NCI-H82 (cell line): ENCODE results near the gene TP53I3.
"Not testable (repeated sequence)": the region's sequence is repeated elsewhere in the genome, so short reads cannot be mapped to it uniquely, and the experiment has no call there.

ENCODE experiments used
- DNase-seq: peaks from one replicate; lab custom pipeline; 2025; lab: John Stamatoyannopoulos, UW

Gene TP53I3, protein sequence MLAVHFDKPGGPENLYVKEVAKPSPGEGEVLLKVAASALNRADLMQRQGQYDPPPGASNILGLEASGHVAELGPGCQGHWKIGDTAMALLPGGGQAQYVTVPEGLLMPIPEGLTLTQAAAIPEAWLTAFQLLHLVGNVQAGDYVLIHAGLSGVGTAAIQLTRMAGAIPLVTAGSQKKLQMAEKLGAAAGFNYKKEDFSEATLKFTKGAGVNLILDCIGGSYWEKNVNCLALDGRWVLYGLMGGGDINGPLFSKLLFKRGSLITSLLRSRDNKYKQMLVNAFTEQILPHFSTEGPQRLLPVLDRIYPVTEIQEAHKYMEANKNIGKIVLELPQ

GRCh38 chr2:24084386-24085199 lies at the start of gene TP53I3:
TP53I3 (minus strand) TSS chr2:24084834; CDS start chr2:24084326, 508 bp downstream.
- DNase-seq: peak; percentile 92

GRCh38 chr2:24132543-24132942 lies 47.9 kb upstream of the TP53I3 start:
- DNase-seq: no peak

DNA sequence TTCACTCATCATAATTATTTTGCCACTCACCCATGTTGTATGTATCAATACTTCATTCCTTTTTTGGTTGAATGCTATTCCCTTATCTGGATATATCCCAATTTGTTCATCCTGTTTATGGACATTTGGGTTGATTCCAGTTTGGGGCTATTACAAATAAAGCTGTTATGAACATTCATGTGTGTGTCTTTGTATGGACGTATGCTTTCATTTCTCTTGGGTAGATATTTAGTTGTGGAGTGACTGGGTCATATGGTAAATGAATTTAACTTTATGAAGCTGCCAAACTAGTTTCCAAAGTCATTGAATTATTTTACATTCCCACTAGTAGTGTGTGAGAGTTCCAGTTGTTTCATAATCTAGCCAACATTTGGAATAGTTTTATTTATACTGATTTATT lies 41.3 kb upstream of the TP53I3 start:
- DNase-seq: no peak

- peak; percentile 75 for DNase-seq
These were observed 39.4 kb upstream of the TP53I3 start for GRCh38 chr2:24123922-24124580.

DNA sequence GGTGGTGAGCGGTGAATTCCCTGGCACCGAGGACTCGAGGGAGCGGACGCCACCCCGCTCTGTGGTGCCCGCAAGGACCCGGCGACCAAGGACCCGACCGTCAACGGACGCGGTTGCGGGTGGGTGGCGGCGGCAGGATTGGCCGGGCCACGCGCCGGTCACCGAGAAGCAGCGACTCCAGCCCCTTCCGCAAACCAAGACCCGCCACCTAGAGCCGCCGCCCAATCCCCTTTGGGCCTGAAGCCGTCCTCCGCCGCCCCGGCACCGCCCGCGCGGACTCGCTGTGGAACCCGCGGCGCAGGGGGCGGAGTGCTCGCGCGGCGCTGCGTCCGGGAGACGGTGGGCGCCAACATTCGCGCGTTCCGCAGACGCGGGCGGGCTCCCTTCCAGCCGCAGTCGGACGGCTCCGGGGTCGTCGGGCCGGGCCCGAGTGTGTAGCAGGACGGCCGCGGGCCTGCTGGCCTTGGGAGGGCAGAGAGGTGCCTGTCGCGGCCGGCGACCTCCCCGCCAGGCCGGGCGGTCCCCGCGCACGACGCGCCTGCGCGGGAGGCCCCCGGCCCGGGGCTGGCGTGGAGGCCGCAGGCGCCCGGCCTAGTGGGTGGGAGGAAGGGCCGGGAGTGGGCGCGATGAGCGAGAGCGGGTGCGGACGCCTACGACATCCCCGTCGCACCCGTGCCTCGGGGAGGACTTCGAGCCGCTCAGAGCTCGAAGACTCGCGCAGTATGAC lies 38.7 kb upstream of the TP53I3 start, which contains the start of the genes FAM228B and PFN4:
FAM228B (plus strand) TSS at position 275 of the 727 bp plus-strand sequence. CDS start 893 bp downstream, outside the sequence.
PFN4 (minus strand) TSS at position 140 of the 727 bp plus-strand sequence. CDS start 799 bp downstream, outside the sequence.
- peak; percentile 93 for DNase-seq

GRCh38 chr2:24122366-24123194 lies 37.9 kb upstream of the TP53I3 start:
- DNase-seq: peak; percentile 18

DNA sequence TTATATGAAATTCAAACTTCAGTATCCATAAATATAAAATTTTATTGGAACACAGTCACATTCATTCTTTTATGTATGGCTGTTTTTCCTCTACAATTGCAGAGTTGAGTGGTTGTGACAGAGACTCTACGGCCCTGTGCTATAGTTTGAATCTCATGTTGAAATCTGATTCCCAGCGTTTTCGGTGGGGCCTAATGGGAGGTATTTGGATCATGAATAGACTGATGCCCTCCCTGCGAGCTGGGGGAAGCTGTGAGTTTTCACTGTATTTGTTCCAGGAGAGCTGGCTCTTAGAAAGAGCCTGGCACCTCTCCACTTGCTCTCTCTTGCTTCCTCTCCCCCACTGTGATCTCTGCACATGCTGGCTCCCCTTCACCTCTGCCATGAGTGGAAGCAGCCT lies 36.8 kb upstream of the TP53I3 start:
- DNase-seq: no peak

- DNase-seq: no peak
These were observed 36.4 kb upstream of the TP53I3 start for GRCh38 chr2:24121066-24121465.

DNA sequence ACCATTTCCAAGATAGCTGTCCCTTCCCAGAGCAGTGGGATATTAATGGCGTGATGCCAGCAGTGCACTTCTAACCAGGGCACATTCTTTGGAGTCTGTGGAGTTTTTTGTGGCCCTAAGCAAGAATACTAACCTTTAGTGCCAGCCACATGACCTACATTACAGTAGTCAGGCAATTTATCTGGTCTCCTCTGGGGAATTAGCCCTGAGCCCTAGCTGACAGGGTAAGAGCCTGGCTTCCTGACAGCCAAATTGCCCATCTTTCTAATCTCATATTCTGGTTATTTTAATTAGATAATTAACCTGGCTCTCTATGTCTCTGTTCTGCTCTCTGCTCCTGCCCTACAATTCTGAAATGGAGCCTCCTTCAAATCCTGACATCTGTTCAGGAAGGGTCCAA lies 33.3 kb upstream of the TP53I3 start:
- peak; percentile 86 for DNase-seq

DNA sequence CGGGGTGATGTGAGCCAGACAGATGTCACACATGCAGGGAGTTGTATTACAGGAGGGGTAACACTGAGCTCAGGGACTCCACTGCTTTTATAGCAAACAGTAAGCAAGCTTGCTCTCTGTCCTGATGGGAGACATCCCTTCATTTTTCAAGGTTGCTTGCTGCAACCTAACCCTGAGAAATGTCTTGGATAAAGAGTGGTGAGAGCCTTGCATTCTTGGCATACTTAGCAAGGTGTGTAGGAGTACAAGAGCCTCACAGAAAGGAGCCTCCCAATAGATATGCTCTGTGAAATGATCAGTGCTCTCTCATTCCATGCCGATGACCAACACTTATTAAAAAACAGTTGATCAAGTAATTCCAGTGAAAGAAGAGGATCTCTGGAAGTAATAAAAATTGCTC lies 30.4 kb upstream of the TP53I3 start:
- no peak for DNase-seq

- no peak for DNase-seq
These were observed 26.8 kb upstream of the TP53I3 start for GRCh38 chr2:24111407-24111901.

GRCh38 chr2:24110660-24111303 lies 26.1 kb upstream of the TP53I3 start:
- no peak for DNase-seq

DNA sequence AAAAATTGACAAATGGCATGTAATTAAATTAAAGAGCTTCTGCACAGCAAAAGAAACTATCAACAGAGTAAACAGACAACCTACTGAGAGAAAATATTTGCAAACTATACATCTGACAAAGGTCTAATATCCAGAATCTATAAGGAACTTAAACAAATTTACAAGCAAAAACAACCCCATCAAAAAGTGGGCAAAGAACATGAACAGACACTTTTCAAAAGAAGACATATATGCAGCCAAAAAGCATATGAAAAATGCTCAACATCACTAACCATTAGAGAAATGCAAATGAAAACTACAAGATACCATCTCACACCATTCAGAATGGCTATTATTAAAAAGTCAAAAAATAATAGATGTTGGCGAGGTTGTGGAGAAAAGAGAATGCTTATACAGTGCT lies 24.8 kb upstream of the TP53I3 start:
- DNase-seq: not testable (repeated sequence)

DNA sequence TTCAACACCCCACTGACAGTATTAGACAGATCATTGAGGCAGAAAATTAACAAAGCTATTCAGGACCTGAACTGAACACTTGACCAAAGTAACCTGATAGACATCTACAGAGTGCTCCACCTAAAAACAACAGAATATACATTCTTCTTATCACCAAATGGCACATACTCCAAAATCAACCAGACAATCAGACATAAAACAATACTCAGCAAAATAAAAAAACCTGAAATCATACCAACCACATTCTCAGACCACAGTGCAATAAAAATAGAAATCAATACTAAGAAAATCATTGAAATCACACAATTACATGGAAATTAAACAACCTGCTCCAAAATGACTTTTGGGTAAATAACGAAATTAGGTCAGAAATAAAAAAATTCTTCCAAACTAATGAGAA lies 22.7 kb upstream of the TP53I3 start:
- DNase-seq: no peak

GRCh38 chr2:24106786-24107185 lies 22.2 kb upstream of the TP53I3 start:
- no peak for DNase-seq

DNA sequence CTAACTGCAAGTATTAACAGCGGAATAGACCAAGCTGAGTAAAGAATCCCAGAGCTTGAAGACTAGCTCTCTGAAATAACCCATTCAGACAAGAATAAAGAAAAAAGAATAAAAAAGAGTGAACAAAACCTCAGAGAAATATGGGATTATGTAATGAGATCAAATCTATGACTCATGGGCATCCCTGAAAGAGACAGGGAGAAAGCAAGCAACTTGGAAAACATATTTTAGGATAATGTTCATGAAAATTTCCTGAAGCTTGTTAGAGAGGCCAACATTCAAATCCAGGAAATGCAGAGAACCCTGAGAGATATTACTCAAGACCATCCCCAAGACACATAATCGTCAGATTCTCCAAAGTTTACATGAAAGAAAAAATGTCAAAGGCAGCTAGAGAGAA lies 21.2 kb upstream of the TP53I3 start:
- no peak for DNase-seq

GRCh38 chr2:24104906-24105305 lies 20.3 kb upstream of the TP53I3 start:
- DNase-seq: no peak

DNA sequence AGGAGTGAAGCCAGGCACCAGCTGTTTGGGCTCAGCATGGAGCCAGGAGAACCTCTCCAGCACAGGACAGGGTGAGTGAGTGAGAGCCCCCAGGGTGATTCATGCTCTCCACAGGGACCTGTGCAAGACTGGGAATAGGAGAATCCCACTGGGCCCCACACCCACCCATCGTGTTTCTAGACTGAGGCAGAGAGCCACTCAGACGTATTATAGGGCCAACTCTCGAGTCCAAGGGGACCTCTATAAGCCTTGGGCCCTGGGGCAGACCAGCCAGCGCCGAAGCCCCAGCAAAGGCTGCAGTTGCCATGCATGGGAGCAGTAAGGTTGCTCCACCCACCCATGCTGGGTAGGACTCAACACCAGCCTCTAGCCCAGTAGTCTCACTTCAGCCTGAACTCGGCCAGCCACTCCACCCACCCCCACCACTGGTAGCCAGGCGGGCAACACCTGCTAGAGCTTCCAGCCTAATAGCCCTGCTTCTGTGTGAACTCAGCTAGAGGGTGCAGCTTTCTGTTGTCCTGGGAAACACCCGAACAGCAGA lies 19.5 kb upstream of the TP53I3 start:
- no peak for DNase-seq

DNA sequence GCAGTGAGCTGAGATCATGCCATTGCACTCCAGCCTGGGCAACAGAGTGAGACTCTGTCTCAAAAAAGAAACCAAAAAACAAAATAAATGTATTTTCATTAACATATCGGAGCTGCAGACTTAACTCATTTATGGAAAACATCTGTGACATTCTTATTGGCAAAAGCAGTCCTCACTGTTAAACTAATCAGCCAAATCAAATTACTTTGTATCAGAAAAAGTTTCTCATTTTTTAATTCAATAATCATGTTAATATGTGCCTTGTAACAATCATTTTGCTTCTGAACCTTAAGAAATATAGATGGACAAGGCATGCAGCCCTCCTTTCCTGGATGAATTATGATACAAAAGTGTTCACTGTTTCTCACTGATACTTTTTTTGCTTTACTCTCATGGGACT lies 18.0 kb upstream of the TP53I3 start:
- DNase-seq: no peak

DNA sequence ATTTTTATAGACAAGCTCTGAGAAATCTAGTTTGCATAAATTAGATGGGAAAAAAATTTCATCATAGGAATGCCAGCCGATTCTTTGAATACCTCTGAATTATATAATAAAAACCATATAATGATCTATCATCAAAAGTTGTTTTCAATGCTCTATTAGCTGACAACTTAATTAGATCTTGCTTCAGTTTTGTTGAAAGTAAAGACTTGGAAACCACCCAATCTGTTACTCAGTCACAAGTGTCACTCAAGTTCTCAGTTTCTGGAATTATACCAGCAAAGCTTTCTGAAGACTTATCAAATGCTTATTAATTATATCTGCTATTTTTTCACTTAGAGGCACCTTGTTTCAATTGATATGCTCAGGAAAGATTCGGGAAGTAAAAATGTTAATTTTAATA lies 17.4 kb upstream of the TP53I3 start:
- DNase-seq: no peak
